Psoas muscle (tissue), 8 donors: ENCODE measurements around the gene CEP57. TPM values are rescaled to one million over a fixed set of nuclear protein-coding genes. Genes with fewer than 3 reads are reported as not detected.
"Not testable (repeated sequence)": the region's sequence is repeated elsewhere in the genome, so short reads cannot be mapped to it uniquely, and the experiment has no call there.

ENCODE experiments used
- ATAC-seq, 4 donors: fragments of 200-7000 bp; cut with Tn5 transposase; one replicate each; pipeline ENCODE4 v1.9.1; 2020; ENCODE audit warnings: moderate library complexity in 3 of 4, mild to moderate bottlenecking in 2 of 4
- DNase-seq, 2 donors: peaks; one replicate each; pipeline ENCODE4 v3.0.0-alpha.2; 2020
- H3K27ac ChIP-seq: fragments of 200-600 bp; one replicate; pipeline ENCODE4 v1.8.0; 2022
- H3K27me3 ChIP-seq, 3 donors: fragments of 200-600 bp in 1 of 3; one replicate each; pipeline versions ENCODE4 v1.6.1 to v1.8.0; 2013 to 2022; ENCODE audit warnings: low read length in 2 of 3, mild to moderate bottlenecking in 2 of 3, moderate library complexity in 1 of 3; ENCODE audit not compliant: insufficient read depth in 3 of 3
- H3K36me3 ChIP-seq, 2 donors: fragments of 200-600 bp in 1 of 2; one replicate each; pipeline versions ENCODE4 v1.6.1 to v1.8.0; 2013 to 2022; ENCODE audit warnings: low read depth in 1 of 2, mild to moderate bottlenecking in 1 of 2, moderate library complexity in 1 of 2; ENCODE audit not compliant: insufficient read depth in 1 of 2
- H3K4me1 ChIP-seq: fragments of 200-600 bp; one replicate; pipeline ENCODE4 v1.8.0; 2022
- H3K4me3 ChIP-seq: fragments of 200-600 bp; one replicate; pipeline ENCODE4 v1.8.0; 2022; ENCODE audit warnings: mild to moderate bottlenecking
- H3K9me3 ChIP-seq: fragments of 200-600 bp; one replicate; pipeline ENCODE4 v1.8.0; 2022
- CTCF ChIP-seq: fragments of 200-600 bp; IDR thresholded peaks from one replicate; pipeline ENCODE4 v1.8.0; 2022; ENCODE audit warnings: antibody characterized with exemption
- WGBS, 3 donors: extraction: QIAGEN DNeasy Blood & Tissue Kit; methylation state at CpG; one replicate each; pipeline versions ENCODE4 v1.1.6 to v1.1.7; 2013; 5-methylcytosine and 5-hydroxymethylcytosine counted together
- intact Hi-C, 2 donors: fragments of 100-400 bp; cut with DNase I; formaldehyde crosslinking; loops; one replicate each; pipeline versions ENCODE4 v1.11.0 to v1.14.2; 2022
- polyA plus RNA-seq, 3 donors: library from polyadenylated mRNA; stranded (reverse); fragments of 200-250 nt; gene quantifications; one replicate each; pipeline ENCODE4 v1.2.3, GENCODE V29; 2013
- total RNA-seq, 4 donors: library from RNA; stranded (reverse); fragmentation: NEBNext Ultra II Directional in 2 of 4; extraction: Animal tissue kit (Norgen Biotek cat#: 25700) in 2 of 4; gene quantifications; one replicate each; pipeline versions ENCODE4 v1.2.1 to v1.2.4, GENCODE V29; 2021 to 2023
- donor health status: healthy with polysubstance abuse.
- donor health status: DM: no; HTN: no; CAD: no; lungs with moderate emphysema.
- donor health status: Bipolar disorder and iron deficiency.
- donor health status: healthy.
- donor health status: DM: yes; HTN: yes; CAD: no.
- donor health status: DM: no; HTN: no; CAD: no.
- donor health status: DM: no; HTN: no; CAD: no.
- donor health status: DM: yes; HTN: yes; CAD: no.

Gene CEP57
- total and polyA plus RNA-seq, 7 donors: 7.7 to 27.1 (median 15.1) TPM

DNA sequence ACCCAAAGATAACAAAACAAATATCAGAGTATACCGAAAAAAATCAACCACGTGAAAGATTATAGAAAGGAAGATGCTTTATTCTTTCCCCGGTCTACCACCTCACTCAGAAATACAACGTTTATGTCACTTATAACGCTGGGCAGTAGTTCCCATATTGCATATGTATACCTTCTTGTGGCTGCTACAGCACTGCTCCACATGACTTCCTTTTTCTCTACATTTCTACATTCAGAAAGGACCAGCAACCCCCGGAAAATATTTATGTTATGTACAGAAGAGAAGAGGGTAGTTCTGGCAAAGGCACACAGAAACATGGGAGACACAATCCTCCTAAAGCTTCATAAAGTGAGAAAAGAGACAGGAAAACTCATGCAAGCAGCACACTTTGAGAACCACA is 76.8 kb downstream of the CEP57 start:
- no peaks in the 10 kb centered on the region for H3K4me1 ChIP-seq
- no peak overlapping the region for H3K27ac ChIP-seq
- no peaks in the 10 kb centered on the region for H3K27me3 ChIP-seq
- no peak for TF ChIP-seq CTCF
- no peak overlapping the region for H3K4me3 ChIP-seq
- intact Hi-C loops: no loop called here
- H3K9me3 ChIP-seq: no peaks in the 10 kb centered on the region
- H3K36me3 ChIP-seq: peaks cover 0 to 15% of the 10 kb centered on the region in 2 donors
- ATAC-seq (no peak), DNase-seq (no peak)
- WGBS, 3 donors: 90 to 94% (median 93%) methylated on average over 6 of the region's 6 CpGs

- H3K4me3 ChIP-seq, DNase-seq, ATAC-seq, intact Hi-C loops, H3K27me3 ChIP-seq, H3K4me1 ChIP-seq, H3K36me3 ChIP-seq, H3K9me3 ChIP-seq, H3K27ac ChIP-seq: not testable (repeated sequence)
- WGBS, 3 donors: 91 to 97% (median 97%) methylated on average over 3 of the region's 3 CpGs
These were observed 80.6 kb downstream of the CEP57 start for GRCh38 chr11:95870877-95871276.

DNA sequence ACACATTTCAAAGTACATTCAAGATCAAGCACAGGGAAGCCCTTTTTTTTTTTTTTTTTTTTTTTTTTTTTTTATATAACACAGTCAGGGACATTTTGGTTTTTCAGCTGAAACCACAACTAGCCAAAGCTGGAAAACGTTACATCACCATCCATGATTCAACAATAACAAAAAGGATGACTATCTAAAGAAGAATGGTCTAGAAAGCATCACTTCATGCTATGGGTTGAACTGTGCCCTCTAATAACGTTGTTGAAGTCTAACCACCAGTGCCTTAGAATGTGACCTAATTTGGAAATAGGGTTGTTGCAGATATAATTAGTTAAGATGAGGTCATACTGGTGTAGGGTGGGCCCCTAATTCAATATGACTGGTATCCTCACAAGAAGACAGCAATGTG is 87.0 kb downstream of the CEP57 start:
- ATAC-seq: no peak
- peaks cover 0 to 11% of the 10 kb centered on the region in 2 donors for H3K36me3 ChIP-seq

More for the DNA sequence above, 87.0 kb downstream of the CEP57 start:
- WGBS, 3 donors: 83 to 94% (median 89%) methylated on average over 2 of the region's 2 CpGs
- Histone ChIP-seq H3K27ac (no peak overlapping the region), H3K4me1 (no peaks in the 10 kb centered on the region), H3K9me3 (no peaks in the 10 kb centered on the region), H3K4me3 (no peak overlapping the region), H3K27me3 (no peaks in the 10 kb centered on the region)
- intact Hi-C loops: no loop called here
- no peak for DNase-seq
- no peak for TF ChIP-seq CTCF

Other genes with a start within 250 kb of the CEP57 start
- gene FAM76B, start 716 bp upstream of the CEP57 start, total RNA-seq: 1 to 10 TPM; 5.8 to 9.4 (median 6.0) TPM
- gene FAM76B, start 716 bp upstream of the CEP57 start, polyA plus RNA-seq: 1 to 10 TPM; 4.0 to 5.9 (median 4.4) TPM
- 1 to 10 TPM; 7.1 to 9.0 (median 7.6) TPM for gene MTMR2, start 133.6 kb downstream of the CEP57 start, total RNA-seq
- gene MTMR2, start 133.6 kb downstream of the CEP57 start, polyA plus RNA-seq: 1 to 10 TPM; 5.4 to 9.9 (median 8.6) TPM